NCI-H128 (cell line): ENCODE data around the gene RPS3.
A peak's percentile ranks its signal among the peaks of the same experiment; 100 is the strongest.
"Not testable (repeated sequence)": the region's sequence is repeated elsewhere in the genome, so short reads cannot be mapped to it uniquely, and the experiment has no call there.

Experiments used
- DNase-seq: peaks from one replicate; lab custom pipeline; 2025; ENCODE audit not compliant: unreplicated experiment; lab: John Stamatoyannopoulos, UW

The RPS3 gene

DNA sequence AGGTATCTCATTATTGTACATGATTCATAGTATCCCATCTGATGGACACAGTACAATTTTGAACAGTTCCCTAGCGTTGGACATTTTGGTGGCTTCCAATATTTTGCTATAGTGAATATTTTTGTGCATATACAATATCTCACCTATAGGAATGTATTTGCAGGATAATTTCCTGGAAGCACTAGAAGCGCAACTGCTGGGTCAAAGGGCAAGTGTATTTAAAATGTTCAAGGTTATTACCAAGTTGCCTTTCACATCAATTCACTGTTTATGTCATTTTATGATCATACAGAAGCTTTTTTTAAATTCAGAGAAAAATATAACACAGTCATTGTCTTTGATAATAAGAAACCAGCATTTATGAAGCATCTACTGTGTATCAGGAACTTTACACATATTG lies 19.1 kb upstream of the RPS3 start:
- DNase-seq = no peak

DNA sequence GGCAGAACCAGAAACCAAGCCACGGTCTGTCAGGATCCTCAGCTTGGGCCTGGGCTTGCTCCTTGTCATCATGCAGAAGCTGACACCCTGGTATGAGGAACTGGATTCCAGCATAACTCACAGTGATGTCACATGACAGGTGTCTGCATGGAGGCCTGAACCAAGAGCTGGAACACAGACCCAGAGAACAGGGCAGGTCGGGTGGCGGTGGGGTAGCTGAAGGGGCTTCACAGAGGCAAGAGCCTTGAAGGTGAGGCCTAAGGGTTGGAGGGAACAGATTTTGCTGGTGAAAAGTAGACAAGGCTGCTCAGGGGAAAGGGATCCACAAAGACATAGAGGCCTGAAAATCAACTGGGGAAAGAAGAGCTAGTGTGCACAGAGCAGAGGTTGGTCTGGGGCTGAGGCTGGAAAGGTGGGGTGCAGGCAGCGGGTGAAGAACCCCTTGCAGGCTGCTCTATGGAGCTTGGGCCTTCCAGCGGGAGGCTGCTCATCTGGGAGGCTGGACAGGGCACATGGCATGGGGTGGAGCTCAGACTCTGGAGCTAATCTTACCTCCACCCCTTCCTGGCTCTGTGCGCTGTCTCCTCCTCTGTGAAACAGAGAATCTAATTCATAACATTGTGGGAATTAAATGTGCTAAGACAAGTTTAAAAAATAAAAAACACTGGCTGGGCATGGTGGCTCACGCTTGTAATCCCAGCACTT lies 18.4 kb upstream of the RPS3 start:
- DNase-seq = no peak

DNA sequence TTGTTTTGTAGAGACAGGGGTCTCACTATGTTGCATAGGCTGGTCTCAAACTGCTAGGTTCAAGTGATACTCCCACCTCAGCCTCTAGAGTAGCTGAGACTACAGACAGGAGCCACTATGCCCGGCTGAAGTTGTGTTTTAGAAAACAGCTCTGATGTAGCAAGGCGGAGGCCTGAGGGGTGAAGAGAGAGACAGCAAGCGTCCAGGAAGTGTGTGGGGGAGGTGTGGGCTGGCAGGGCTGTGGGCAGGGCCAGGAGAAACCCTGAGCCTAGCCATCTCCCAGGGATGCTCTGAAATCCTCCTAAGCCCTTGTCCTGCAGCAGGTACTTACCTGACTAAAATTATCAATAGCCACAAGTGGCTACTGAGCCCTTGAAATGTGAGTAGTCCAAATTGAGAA lies 16.1 kb upstream of the RPS3 start:
- no peak for DNase-seq

DNA sequence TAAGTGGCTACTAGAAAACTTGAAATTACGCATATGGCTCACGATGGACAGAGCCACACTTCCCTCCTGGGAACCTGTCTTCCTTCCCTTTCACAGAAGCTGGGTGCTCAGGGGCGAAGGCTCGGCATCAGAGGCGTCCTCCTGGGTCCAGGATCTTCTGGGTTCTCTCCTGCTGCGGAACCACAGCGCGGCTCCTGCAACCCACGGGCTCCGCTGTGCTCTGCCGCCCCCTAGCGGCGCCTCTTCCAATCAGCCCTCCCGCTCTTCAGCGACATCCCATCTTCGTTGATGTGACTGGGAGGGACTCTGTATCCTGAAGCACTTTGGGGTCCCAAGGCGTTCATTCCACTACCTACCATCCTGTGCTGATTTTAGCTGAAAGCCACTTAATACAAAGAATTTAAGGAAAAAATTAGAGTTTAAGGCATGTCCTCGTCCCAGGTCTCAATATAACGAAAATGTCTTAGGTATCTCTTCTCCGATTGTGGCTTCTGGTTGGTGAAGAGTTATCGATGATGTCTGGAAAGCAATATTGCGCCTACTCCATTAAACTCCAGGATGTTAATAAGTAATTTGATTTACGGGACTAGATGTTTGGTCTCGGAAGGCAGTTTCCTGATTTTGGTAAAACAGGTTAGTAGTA lies 14.8 kb upstream of the RPS3 start:
- DNase-seq = peak; percentile 23

DNA sequence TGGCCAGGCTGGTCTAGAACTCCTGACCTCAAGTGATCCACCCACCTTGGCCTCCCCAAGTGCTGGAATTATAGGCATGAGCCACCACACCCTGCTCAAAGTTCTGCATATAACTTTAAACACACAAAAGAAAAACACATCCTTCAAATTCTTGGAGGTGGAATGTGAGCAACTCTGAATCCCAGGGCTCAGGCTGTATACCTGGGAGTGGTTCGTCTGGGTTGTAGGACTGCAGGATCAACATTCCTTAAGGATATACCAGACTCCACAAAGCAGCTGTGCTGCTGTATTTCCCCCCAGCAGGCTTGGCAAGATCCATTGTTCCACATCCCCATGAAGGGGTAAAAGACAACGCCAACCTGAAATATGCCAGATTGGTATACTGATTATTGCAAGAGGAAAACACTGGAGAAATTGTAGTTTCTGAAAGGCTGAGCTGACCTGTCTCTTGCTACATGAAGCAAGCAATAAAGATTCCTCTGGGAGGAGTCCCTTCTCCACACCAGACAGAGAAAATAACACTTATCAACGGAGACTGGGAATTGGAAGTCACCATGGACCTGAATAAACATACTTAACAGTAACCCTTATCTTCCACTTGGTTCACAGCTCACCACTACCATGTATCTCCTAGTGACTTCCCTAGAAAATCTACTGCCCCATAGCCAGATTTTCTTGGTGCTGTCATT lies 12.2 kb upstream of the RPS3 start:
- no peak for DNase-seq

DNA sequence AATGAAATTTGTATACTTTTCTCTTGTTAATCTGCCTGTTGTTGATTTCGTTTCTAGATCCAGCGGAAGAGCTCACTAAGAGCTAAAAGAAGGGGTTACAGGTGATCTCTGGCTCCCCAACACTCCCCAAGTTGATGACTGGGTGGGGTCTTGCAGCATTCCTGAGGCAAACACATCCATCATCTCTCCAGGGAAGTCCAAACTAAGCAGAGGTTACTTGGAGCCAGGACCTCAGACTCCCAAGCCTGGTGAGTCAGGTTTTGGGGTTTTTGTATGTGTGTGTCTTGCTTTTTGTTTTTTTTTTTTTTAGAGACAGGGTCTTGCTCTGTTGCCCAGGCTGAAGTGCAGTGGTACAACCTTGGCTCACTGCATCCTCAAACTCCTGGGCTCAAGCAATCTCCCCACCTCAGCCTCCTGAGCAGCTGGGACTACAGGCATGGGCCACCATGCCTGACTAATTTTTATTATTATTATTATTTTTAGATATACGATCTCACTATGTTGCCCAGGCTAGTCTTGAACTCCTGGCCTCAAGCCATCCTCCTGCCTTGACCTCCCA lies 11.5 kb upstream of the RPS3 start:
- DNase-seq = no peak

DNA sequence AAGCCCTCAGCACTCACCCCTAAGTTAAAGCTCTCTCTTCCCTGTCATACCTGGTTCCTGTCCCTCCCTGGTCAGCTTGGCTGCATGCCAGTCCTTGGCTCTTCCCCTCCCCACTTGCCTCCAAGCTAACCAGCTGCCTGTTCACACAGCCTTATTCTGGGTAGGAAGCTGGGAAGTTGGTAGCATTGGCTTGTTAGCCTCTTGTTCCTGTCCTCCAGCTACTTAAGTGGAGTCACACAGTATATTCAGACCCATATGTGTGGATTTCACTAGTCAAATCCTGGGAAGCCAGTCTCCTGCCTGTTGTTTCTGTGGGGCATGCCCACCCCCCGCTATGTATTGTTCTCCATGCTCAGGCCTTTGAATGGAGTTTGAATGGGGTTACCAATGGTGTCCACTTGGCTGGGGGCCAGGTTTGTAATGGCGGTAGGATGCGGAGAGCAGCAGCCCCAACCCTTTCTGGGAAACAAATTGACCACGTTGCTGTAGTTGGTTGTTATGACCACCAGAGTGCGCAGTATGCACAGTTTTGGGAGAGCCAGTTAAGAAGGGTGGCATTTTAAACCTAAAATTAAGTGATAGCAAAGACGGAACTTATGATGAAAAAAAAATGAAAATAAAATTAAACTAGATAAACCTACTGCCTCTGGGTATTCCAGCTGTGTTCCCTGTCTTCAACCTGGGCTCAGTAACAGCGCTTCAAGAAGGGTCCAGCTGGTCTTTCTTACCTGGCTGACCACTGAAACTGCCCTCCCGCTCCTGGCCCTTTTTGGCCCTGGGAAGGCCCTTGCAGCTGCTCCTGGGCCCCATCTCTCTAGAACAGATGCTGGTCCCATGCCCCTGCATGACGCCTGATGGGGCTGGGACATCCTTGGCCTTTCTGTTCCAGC lies 10.7 kb upstream of the RPS3 start:
- DNase-seq = peak; percentile 87

DNA sequence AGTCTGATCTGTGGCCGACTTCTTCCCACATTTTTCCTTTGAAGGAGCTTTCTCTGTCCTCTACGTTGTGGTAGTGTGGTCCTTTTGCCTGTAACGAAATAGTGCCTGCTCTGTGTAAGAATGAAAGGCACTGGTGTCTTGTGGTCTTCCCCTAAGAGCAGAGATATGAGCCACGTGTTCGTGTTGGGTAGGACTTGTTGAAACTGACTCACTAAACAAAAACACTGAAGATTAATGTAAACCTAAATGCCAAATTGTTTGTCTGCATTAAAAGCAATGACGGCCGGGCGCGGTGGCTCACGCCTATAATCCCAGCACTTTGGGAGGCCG lies 10.1 kb upstream of the RPS3 start:
- DNase-seq = no peak

DNA sequence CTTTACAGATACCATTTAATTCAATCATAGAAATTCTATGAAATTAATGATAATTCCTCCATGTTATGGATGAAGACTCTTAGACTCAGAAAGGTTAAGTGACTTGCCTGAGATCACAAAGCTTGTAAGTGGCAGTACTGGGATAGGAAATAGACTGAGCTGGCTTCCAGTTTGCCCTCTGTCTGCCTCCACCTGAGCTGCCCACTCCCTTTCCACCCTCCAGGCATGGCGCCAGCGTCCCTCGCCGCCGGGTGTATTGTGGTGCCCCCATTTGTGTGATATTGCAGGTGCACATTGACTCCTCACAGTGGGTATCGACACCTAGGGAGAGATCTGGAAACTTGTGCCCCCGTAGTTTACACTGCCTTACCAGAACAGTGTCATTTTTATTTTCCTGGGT lies 9.4 kb upstream of the RPS3 start:
- no peak for DNase-seq

DNA sequence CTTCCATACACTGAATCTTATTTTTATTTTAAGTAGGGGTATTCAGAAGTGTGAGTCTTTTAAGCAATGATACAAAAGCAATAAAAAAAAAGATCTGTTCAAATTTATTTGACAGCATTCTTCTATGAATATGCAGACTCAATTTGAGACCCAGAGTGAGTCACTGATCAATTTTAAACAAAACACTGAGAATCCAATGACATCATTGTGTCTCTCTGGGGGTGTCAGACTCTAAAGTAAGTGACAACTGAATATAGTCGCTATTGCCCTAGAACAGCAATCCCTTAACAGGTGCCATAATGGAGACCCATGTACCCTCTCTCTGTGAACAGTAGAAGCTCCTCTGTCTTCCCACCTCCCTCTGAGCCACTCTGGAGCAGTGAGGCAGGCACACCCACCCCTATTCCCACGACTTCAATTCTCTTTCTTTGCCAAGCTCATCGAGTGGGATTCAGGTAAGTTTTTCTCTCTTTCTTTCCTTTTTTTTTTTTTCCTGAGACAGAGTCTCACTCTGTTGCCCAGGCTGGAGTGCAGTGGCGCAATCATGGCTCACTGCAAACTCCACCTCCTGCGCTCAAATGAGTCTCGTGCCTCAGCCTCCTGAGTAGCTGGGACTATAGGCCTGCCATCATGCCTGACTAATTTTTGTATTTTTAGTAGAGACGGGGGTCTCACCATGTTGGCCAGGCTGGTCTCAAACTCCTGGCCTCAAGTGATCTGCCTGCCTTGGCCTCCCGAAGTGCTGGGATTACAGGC lies 5.1 kb upstream of the RPS3 start:
- no peak for DNase-seq

DNA sequence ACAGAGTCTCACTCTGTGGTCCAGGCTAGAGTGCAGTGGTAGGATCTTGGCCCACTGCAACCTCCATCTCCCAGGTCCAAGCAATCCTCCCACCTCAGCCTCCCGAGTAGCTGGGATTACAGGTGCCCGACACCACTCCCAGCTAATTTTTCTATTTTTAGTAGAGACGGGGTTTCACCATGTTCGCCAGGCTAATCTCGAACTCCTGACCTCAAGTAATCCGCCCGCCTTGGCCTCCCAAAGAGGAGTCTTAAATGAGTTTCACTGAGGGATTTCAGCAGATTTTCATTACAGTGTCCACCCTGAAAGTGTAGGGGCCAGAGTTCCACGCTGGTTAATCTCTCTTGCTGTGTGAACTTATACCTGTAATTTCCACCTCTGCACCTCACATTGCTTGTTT lies 412 bp upstream of the RPS3 start:
- DNase-seq = no peak

DNA sequence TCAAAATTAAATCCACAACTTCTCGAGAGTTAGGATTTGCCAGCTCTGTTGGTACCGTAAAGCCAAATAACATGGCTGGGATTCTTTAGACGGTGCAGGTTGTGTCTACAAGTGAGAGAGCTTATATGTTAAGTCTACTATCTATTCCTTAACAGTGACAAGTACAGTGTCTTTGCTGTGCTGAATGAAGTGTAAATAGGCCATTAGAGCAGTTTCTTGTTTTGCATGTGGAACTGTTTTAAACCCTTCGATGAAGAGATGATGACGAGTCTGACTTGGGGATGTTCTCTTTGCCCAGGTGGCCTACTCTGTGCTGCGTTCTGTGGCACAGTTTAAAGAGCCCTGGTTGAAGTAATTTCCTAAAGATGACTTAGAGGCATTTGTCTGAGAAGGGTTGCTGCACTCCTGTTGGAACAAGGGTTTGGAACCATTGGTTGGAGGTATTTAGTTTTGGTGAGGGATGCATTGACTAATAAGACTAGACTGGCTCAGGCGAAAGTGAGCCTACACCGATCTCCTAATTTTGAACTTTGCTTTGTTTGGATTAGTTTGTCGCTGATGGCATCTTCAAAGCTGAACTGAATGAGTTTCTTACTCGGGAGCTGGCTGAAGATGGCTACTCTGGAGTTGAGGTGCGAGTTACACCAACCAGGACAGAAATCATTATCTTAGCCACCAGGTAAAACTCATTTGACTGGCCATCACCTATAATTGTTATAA lies 988 bp downstream of the RPS3 start:
- DNase-seq = no peak

DNA sequence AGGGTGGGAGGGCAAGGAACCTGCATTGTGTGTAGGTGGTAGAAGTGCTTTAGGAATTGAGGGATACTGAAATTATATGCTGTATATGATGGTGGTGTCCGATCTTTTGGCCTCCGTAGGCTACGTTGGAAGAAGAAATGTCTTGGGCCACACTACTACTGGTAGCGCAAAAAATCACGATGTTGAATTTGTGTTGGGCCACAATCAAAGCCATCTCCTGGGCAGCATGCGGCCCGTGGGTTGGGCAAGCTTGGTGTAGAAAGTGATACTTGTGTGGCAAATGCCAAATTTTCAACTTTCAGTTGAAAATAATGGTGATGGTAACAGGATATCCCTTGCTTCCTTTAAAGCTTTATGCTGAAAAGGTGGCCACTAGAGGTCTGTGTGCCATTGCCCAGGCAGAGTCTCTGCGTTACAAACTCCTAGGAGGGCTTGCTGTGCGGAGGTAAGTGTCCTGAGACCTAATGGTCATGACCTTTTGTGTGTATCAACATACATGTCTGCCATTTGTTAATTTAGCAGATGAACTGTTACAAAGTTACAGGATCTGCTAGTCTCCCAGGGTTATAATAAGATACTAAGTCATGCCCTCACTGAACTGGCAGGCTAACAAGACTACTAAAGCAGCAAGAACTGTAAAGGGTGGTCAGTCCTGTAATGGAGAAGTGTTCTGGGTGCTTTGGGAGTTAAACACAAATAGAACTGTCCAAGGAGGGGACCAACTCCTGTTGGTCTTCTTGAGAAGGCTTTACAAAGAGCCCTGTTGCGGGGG lies 2.9 kb downstream of the RPS3 start:
- no peak for DNase-seq

DNA sequence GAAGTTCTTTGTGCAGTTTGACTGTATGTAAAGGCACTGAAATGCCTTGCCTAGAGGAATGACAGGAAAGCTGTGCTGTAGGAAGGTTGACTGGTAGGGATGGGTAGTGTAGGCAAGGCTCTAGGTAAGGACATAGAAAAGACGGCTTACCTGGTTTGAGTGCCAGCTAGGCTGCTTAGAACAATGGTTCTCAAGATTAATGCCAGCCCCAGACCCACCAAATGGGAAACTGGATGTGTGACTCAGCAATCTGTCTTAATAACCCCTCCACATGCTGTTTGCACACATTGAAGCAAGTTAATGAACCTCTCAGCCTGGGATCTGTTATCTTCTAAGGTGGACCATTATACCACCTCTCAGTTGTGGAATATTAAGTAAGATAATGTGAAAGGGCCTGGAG lies 3.7 kb downstream of the RPS3 start:
- DNase-seq = no peak

DNA sequence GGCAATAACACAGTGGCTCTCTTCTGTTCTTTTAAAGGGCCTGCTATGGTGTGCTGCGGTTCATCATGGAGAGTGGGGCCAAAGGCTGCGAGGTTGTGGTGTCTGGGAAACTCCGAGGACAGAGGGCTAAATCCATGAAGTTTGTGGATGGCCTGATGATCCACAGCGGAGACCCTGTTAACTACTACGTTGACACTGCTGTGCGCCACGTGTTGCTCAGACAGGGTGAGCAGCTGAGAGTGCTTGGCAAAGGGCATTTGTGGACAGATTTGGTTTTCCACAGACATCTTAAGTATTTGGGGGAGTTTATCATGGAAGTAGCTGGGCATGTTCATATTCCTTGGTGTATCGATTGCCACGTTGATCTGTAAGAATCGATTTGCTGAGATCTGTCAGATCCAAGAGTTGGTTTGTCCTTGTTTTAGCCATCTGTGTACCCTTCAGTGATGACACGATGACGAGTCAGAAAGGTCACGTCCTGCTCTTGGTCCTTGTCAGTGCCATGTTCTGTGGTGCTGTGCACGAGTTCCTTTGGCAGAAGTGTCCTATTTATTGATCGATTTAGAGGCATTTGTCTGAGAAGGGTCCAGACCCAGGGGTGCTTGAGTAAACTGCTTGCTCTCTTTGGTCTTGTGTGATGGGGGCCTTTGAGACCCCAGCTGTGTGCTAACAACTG lies 4.8 kb downstream of the RPS3 start:
- DNase-seq = no peak

DNA sequence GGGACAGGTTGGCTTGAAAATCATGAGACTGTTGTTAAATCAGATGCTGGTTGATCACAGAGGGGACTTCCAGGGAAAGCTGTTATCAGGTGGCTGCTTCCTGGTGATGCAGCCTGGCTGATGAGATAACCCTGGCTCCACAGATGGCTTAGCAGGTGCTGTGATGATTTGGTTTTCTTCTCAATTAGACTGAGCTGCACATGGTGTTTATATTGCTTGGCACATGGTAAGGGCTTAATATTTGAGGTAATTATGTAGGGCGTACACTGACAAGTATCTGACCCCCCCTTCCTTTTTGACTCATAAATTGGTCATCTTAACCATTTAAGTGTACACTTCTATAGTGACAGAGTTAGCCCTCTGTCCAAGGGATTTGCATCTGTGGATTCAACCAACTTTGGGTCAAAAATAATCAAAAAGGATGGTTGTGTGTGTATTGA lies 7.0 kb downstream of the RPS3 start:
- DNase-seq = no peak

DNA sequence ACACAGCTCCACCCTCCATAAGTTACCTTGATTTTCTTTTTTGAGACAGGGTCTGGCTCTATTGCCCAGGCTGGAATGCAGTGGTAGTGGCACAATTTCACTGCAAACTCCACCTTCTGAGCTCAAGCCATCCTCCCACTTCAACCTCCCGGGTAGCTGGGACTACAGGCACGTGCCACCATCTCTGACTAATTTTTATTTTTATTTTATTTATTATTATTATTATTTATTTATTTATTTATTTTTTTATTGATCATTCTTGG lies 9.6 kb downstream of the RPS3 start:
- no peak for DNase-seq

DNA sequence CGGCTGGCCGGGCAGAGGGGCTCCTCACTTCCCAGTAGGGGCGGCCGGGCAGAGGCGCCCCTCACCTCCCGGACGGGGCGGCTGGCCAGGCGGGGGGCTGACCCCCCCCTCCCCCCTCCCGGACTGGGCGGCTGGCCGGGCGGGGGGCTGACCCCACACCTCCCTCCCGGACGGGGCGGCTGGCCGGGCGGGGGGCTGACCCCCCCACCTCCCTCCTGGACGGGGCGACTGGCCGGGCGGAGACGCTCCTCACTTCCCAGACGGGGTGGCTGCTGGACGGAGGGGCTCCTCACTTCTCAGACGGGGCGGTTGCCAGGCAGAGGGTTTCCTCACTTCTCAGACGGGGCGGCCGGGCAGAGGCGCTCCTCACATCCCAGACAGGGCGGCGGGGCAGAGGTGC lies 10.7 kb downstream of the RPS3 start:
- not testable (repeated sequence) for DNase-seq

DNA sequence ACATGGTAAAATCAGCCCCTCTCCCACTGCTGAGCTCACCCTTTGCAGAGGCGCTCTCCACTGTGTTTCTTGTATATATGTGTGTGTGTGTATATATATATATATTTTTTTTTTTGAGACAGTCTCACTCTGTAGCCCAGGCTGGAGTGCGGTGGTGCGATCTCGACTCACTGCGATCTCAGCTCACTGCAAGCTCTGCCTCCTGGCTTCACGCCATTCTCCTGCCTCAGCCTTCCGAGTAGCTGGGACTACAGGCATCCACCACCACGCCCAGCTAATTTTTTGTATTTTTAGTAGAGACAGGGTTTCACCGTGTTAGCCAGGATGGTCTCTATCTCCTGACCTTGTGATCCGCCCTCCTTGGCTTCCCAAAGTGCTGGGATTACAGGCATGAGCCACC lies 13.8 kb downstream of the RPS3 start:
- DNase-seq = not testable (repeated sequence)
